Stimulated activated CD4-positive, alpha-beta T cell treated with anti-CD3 and anti-CD28 coated beads, TNF-alpha, amount 100 ng/mL, for 24 hours (primary cell): ENCODE data around the gene MFSD6.
"Not testable (repeated sequence)": the region's sequence is repeated elsewhere in the genome, so short reads cannot be mapped to it uniquely, and the experiment has no call there.

Source experiments
- DNase-seq, 3 experiments: peaks; one replicate each; pipeline ENCODE4 v3.0.0-alpha.2; 2020; ENCODE audit warnings: low read depth in 3 of 3

The MFSD6 gene

GRCh38 chr2:190501231-190501630 lies 93.1 kb downstream of the MFSD6 start:
- DNase-seq, result no peak

GRCh38 chr2:190501702-190502407 lies 93.7 kb downstream of the MFSD6 start:
- no peak for DNase-seq

GRCh38 chr2:190503088-190503487 lies 94.9 kb downstream of the MFSD6 start:
- no peak for DNase-seq

DNA sequence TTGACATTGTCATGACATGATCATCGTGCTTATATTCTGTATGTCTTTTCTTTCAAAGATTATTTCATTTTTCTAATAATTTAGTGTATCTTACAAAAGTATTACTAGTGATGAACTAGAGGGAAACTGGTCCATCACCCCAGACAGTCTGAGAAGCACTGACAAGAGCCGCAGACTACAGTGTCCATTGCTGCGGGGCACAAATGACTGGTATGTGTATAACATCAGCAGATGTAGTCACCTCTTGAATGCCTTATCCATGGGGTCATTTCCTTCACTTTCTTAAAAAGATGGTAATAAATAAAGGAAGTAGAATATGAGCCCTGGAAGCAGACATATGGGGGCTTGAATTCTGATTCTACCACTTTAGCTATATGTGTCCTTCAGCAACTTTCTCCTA lies 96.8 kb downstream of the MFSD6 start:
- DNase-seq, result no peak

DNA sequence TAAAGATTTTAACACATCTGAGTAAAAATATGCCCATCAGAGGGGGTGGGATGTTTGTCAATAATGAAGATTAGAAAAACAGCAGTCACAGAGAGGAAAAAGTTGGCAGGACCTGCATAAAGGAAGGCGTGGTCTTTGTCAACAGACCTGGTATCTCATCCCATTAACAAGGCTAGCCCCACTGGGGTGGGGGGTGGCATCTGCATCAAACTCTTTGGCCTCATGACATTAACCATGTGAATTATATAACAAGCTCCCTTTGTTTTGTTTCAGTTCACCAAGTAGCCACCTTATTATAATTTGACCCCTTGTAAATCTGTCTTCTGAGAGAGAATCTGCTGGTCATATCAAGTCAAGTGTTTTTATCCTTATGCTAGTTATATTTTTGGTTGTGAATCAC lies 97.5 kb downstream of the MFSD6 start:
- no peak for DNase-seq

DNA sequence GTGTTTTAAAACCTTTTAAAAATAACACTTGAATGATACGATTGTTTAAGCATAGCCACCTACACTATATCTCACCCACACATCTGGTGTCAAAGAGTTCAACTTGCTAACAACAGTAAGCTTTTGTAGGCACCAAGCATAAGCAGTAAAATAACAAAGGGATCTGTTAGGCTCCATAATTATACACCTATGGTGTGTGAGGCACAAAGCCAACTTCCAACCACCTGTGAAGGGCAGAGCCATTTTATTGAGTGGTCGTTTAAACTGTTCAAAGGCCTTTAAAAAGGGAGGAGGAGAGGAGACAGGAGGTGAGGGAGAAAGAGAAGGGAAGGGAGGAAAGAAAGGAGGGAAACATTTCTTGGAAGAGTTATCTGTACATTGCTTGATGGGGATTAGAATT lies 98.5 kb downstream of the MFSD6 start:
- DNase-seq, result no peak

GRCh38 chr2:190507135-190507534 lies 99.0 kb downstream of the MFSD6 start:
- DNase-seq, result no peak

DNA sequence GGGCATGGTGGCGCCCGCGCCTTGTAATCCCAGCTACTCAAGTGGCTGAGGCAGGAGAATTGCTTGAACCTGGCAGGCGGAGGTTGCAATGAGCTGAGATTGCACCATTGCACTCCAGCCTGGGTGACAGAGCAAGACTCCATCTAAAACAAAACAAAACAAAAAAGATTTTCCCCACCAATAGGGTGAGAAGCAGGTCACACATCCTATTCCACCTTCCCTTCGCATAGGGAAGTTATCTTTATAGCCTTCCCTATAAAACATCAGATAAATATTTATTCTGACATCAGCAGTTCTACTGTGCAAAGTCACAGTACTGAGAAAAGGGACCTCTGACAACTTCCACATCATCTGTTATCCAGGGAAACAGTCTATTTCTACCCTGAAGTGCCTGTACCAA lies 101.7 kb downstream of the MFSD6 start:
- DNase-seq, result not testable (repeated sequence)

- DNase-seq, result no peak
These were observed 102.9 kb downstream of the MFSD6 start for GRCh38 chr2:190511104-190511503.

DNA sequence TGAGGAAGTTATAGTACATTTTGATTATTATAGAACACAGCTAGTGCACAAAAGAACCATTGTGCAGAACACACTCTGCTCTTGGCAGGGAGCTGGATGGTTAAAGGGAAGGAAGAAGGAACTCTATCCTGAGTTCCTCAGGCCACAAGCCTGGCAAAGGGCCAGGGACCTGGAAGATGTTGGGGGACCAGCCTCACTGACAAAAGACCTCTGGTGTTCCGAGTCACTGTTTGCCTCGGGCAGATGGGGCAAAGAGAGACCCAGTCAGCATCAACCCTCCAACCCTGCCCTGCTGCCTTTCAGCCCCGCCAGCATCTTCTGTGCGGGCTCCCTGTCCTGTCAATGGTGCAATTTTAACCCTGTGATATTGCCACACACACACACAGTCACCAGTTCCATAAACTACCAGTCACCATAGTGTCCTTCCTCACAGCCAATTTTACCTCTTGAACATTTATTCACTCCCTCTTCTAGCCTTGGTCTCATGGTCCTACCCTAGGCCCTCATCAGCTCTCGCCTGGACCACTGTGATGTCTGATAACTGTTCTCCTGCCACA lies 104.5 kb downstream of the MFSD6 start:
- DNase-seq, result no peak

GRCh38 chr2:190513877-190514276 lies 105.7 kb downstream of the MFSD6 start:
- DNase-seq, result no peak

DNA sequence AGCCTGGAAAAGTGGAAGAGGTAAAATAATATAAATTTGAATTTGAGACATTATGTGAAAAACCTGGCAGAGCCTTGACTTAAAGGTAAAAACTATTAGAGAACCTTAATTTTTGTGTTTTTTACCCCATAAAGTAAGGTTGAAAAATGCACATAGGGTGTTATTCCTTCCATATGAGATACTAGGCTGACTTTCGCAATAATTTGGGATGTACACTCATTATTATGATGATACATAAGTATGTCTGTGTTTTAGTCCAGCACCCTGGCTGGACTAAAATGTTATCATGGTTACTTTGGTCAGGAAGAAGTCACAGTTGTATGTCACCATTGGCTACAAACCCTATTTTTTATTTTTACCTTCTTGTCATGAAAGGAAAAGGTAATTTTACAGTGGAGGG lies 106.5 kb downstream of the MFSD6 start:
- DNase-seq, result no peak

DNA sequence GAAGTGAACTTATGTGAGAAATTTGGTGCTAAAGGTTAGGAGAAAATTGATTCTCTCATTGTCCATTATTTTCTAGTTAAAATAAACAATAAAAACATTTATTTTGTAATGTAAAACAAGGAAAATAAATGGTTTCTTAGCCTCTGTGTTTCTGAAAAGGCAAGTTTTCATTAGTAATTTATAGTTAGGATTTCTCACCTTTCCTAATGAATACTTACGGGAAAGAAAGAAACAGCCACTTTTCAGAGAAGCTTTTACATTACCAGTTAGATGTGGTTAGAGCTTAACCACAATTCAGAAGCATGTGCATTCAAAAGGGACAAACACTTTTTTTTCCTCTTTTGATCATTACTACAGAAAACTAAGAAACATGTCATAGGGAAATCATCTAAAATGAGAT lies 107.5 kb downstream of the MFSD6 start:
- DNase-seq, result no peak

DNA sequence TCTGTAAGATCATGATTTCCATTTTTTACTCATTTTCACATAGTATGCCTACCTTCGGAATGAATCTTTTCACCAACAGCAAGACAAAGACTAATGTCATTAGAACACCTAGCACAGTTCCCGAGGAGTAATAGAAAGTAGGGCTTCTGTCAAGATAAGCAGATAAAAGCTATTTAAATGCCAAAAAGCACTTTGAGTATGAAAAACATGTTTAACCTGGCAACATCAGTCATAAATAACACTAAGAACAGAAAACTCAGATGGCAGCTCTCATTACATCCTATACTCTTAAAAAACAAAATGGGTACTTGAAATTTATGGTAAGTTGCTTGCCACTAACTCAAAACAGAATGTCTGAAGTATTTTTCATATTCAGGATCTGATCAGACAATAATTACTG lies 109.3 kb downstream of the MFSD6 start:
- DNase-seq, result no peak

DNA sequence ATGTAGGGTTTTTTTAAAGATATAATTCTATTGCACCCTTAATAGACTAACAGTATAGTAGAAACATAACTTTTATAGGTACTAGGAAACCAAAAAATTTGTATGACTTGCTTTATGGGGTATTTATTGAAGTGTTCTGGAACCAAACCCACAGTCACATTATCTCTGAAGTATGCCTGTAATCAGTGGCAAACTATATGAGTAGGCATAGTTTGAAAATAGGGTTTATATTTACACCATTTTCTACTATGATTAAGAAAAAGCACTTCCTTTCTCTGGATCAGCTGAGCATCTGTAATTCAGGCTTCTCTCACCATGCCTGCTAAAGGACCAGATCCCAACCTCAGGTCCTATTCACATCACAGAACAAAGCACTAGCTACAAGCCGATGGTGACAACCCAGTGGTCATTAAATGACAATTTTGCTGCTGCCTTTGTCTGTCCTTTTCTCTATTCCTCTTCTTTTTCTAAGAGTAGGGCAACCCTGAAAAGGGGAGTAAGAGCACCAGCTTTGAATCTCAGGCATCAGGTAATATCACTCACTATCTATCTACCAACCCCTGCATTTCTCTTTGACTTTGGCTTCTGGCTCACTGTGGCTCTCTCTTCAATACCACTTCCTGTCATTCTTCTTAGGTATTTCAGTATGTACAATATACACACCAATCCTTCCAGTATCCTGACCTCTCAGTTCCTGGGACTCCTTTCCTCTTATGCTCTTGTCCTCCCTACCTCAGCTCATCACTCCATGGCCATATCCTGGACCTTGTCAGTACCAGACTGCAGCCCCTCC lies 112.0 kb downstream of the MFSD6 start:
- no peak for DNase-seq

DNA sequence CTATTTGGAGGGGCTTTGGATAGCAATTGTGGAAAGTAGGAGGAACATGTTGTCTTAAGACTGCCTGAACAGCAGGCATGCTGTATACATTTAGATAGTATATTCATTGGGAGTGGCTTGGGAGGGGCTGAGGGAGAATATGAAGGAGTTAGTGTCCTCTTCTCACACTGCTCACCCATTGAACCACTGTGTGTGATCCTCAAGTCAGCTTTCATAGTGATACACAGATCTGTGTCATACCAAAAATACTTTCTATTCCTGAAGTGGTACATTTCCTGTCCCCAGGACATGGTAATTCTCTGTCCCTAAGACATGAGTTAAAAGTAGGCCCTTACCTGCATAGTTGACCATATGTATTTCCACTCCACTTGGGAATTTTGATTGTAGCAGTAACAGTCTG lies 116.8 kb downstream of the MFSD6 start:
- no peak for DNase-seq

DNA sequence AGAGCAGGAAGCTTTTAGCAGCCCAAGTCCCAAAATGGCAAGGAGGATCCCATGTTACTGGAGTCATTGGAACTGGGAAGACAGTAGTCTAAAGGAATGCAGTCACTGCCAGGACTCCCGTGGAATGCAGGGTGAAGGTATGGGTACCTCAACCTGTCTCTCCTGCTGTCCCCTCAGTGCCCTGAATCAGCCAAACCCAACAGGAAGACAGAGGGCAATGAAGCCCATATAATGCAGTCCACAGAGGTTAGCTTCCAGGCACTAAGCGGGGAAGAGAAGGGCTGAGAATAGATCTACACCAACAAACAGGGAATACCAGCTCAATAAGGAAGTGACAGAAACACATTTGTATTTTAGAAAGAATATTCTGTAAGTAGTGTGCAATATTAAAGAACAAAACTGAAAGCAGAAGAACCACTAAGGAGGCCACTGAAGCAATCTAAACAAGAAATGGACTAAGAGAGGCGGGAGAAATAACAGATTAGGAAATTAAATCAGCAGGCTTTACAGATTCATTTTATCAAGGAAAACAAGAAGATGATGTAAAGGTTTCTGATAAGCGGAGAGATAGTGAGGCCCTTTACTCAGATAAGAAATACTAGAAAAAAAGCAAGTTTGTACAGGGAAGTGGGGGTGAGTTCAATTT lies 118.1 kb downstream of the MFSD6 start:
- no peak for DNase-seq

GRCh38 chr2:190527214-190527613 lies 119.1 kb downstream of the MFSD6 start:
- no peak for DNase-seq

- no peak for DNase-seq
These were observed 119.8 kb downstream of the MFSD6 start for GRCh38 chr2:190527918-190528317.

DNA sequence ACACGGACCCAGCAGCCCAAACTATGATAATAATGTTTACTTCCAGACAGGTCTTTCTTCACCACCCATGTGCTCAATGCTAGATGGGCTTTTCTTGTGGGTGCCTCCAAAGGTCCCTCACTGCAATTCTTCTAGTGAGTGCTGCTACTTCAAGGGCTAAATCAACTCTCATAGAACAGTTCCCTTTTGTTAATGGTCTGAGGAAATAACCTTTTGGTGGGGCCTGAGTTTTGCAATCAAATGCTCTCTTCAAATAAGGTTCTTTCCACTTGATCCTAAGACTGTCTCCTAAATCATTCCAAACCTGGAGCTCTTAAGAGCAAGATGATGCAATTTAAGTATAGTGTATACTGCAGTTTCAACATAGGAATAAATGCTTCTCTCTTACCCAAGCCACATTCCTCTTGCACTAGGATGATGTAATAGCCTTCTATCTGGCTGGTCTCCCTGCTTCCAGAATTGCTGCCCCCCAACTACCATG lies 120.4 kb downstream of the MFSD6 start:
- DNase-seq, result no peak

GRCh38 chr2:190529486-190530247 lies 121.5 kb downstream of the MFSD6 start:
- DNase-seq, result no peak
